Measurements from ENCODE around the gene RAB5B.
"Not testable (repeated sequence)": the region's sequence is repeated elsewhere in the genome, so short reads cannot be mapped to it uniquely, and the experiment has no call there.

The RAB5B gene

GRCh38 chr12:56040963-56041551 lies 67.2 kb downstream of the RAB5B start:
- TF ChIP-seq SPI1 (IDR thresholded peaks at IDR 0.05; ENCODE audit: low read depth, low read length) = no peak
- no peak for TF ChIP-seq TAF1 (IDR thresholded peaks at IDR 0.05; ENCODE audit: low read depth, low read length)
- no peak for TF ChIP-seq PAX5 (IDR thresholded peaks at IDR 0.05; ENCODE audit: insufficient read depth, low read length, severe bottlenecking)
- no peak for TF ChIP-seq POLR2A (IDR thresholded peaks at IDR 0.05; ENCODE audit: low read depth, low read length)
- no peak for TF ChIP-seq POLR2AphosphoS5 (IDR thresholded peaks at IDR 0.05; ENCODE audit: low read depth, low read length)
- TF ChIP-seq POU2F2 (IDR thresholded peaks at IDR 0.05; ENCODE audit: low read depth, low read length) = no peak
- peak; percentile 55 for FAIRE-seq
- DNase-seq (ENCODE audit: insufficient read length, low spot score) = no peak

GRCh38 chr12:56041552-56042429 lies 67.9 kb downstream of the RAB5B start, which contains the start of gene RPS26:
TSS of gene RPS26 (plus strand) at chr12:56041918. CDS start at chr12:56042167, 249 bp downstream.
- FAIRE-seq (peak; percentile 98), DNase-seq (ENCODE audit: insufficient read length, low spot score) (peak; percentile 64)
- TF ChIP-seq TAF1 (IDR thresholded peaks at IDR 0.05; ENCODE audit: low read depth, low read length) = peak; percentile 99
- TF ChIP-seq POU2F2 (IDR thresholded peaks at IDR 0.05; ENCODE audit: low read depth, low read length) = peak; percentile 97
- peak; percentile 37 for TF ChIP-seq SPI1 (IDR thresholded peaks at IDR 0.05; ENCODE audit: low read depth, low read length)
- peak; percentile 100 for TF ChIP-seq POLR2AphosphoS5 (IDR thresholded peaks at IDR 0.05; ENCODE audit: low read depth, low read length)
- no peak for TF ChIP-seq PAX5 (IDR thresholded peaks at IDR 0.05; ENCODE audit: insufficient read depth, low read length, severe bottlenecking)
- peak; percentile 100 for TF ChIP-seq POLR2A (IDR thresholded peaks at IDR 0.05; ENCODE audit: low read depth, low read length)

- not testable (repeated sequence) for DNase-seq (ENCODE audit: insufficient read length, low spot score); FAIRE-seq
Measured at GRCh38 chr12:56042430-56042813, 68.5 kb downstream of the RAB5B start.

GRCh38 chr12:56042843-56043242 lies 69.0 kb downstream of the RAB5B start:
- DNase-seq (ENCODE audit: insufficient read length, low spot score) (no peak), FAIRE-seq (no peak)
- TF ChIP-seq POLR2A (IDR thresholded peaks at IDR 0.05; ENCODE audit: low read depth, low read length) (no peak), POU2F2 (IDR thresholded peaks at IDR 0.05; ENCODE audit: low read depth, low read length) (no peak), TAF1 (IDR thresholded peaks at IDR 0.05; ENCODE audit: low read depth, low read length) (no peak), PAX5 (IDR thresholded peaks at IDR 0.05; ENCODE audit: insufficient read depth, low read length, severe bottlenecking) (no peak), POLR2AphosphoS5 (IDR thresholded peaks at IDR 0.05; ENCODE audit: low read depth, low read length) (no peak), SPI1 (IDR thresholded peaks at IDR 0.05; ENCODE audit: low read depth, low read length) (no peak)

All from GM12891 (cell line).